ENCODE measurements around the gene CD69.

CD69 gene

DNA sequence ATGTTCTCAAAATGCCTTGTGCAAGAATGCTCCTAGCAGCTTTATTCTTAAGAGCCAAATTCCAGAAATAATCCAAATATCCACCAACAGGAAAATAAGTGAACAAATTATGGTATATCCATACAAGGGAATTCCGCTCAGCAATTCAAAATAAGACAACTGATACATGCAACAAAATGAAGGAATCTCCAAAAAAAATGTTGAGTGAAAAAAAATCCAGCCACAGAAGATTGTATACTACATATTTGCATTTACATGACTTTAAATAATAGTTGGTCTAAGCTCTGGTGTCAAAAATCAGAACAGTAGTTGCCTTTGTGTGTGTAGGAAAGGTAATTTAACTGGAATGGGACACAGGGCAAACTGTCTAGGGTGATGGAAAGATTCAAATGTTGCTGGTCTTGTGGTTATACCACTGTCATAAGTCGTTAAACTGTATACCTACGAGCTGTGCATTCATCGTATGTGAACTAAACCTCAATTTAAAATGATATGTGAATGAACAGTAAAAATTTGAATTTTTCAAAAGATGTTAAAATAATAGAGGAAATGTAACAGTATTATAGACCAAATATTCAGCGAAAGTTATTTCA, 3.2 kb downstream of the CD69 start:
- no peak for TF ChIP-seq CTCF (IDR thresholded peaks at IDR 0.05)

GRCh38 chr12:9756706-9757105, 4.0 kb downstream of the CD69 start:
- no peak for TF ChIP-seq CTCF (IDR thresholded peaks at IDR 0.05)

GRCh38 chr12:9756170-9756569, 4.5 kb downstream of the CD69 start:
- TF ChIP-seq CTCF (IDR thresholded peaks at IDR 0.05) = no peak

DNA sequence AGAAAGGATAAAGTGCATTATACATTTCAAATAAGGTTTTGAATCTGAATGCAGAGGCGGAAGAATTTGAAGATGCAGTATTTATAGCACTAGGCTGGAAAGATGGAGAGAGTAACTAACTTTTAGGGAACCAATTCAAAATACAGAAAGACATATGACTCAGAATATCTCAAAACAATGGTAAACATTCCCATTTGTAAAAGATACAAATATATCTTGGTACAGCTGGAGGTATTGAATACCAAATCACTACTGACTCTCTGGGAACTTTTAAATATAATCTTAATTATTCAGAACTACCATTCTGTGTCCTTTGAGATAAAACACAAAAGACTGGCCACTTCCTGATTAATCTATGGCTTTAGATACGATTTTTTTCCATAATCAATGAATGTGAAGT, 5.1 kb downstream of the CD69 start:
- no peak for TF ChIP-seq CTCF (IDR thresholded peaks at IDR 0.05)

DNA sequence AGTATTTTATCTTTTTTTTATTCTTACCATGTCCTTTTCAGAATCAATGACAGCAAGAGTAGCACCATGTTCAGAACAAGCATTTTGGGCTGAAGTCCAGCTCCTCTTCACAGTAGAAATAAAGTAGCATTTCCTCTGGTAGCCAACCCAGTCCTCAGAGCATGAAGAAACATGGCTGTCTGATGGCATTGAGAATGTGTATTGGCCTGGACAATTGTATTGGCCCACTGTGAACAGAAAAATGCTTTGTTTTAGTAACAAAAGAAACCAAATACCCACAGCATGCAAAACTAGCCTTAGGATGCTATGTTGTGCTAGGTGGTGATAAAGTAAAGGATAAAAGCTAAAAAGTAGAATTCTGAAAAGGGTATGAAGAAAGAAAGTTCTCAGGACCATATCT, 5.7 kb downstream of the CD69 start:
- TF ChIP-seq CTCF (IDR thresholded peaks at IDR 0.05) = no peak

DNA sequence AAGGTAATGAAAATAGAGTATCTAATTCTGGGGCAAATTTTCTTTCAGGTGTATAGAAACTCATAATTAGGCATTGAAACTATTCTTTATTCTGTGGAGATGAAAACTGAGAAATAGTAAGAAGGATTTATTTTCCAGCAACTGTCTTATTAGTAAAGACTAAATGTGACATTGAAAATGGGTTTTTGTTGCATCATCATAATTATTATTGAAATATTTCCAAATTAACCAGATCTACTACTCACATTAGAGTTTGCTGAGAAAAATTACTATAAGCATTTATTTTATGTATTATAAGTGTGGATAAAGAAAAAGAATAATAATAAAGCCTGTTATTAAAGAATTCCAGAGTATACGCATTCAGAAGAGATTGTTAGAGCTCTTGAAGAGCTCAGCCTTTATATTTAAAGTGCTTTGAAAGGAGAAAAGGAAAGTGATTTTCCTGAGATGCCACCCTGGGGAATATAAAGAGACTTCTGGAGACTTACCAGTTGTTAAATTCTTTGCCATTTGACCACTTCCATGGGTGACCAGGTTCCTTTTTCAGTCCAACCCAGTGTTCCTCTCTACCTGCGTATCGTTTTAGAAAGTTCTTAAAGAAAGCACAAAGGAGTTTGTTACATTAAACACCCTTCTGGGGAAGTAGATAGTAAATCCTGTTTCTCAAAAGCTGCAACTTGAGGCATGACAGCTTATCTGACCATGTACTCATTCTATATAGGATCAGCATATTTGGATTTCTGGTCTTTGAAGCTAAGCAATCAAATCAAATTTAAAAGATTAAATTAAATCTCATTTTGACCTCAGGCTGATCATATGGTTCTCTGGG, 6.4 kb downstream of the CD69 start:
- TF ChIP-seq CTCF (IDR thresholded peaks at IDR 0.05) = no peak

DNA sequence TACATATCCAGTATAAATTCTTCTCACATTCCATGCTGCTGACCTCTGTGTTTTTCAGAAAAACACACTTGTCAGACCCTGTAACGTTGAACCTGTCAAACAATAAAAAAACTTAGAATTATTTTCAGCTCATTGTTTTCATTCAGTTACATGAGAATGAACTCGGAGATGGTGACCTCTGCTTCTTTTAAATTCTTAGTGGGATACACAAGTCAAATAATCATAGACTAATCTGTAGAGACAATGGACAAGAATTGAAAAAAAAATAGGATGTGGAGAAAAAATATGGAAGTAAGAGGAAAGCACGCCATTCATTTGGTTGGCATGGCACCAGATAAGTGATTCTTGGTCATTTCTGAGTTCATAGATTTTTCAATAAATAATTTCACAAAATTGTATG, 7.2 kb downstream of the CD69 start:
- TF ChIP-seq CTCF (IDR thresholded peaks at IDR 0.05) = no peak
